Caco-2 (cell line): Measurements from ENCODE around the gene RTTN. TPM values are rescaled to one million over a fixed set of nuclear protein-coding genes. Genes with fewer than 3 reads are reported as not detected.
A peak's percentile ranks its signal among the peaks of the same experiment; 100 is the strongest.

ENCODE experiments used
- BruUV-seq: library from RNA; stranded (reverse); fragments of 400-500 nt; replicated peaks from 2 replicates; lab custom pipeline; 2021; lab: Mats Ljungman, UMichigan
- CTCF ChIA-PET: fragments of 300-600 bp; sonication (Branson Sonifier 250); formaldehyde crosslinking; loops from one replicate; lab custom pipeline; 2022; ENCODE audit warnings: antibody characterized with exemption; lab: Charles Lee
- POLR2A ChIA-PET: fragments of 300-600 bp; sonication (Branson Sonifier 250); formaldehyde crosslinking; loops from one replicate; lab custom pipeline; 2022; ENCODE audit warnings: antibody characterized with exemption; lab: Charles Lee
- DNase-seq, 2 experiments: peaks; one replicate each; pipeline versions ENCODE4 v3.0.0 to v3.0.0-alpha.2; 2020 to 2022
- H3K27me3 ChIP-seq: replicated peaks from 2 replicates; pipeline ENCODE4 v1.6.0; 2011; ENCODE audit warnings: low read length; ENCODE audit not compliant: control insufficient read depth, insufficient read depth
- H3K36me3 ChIP-seq: 2 replicates; pipeline ENCODE4 v1.5.1; 2011; ENCODE audit warnings: low read length; ENCODE audit not compliant: control insufficient read depth, insufficient read depth
- H3K4me1 ChIP-seq: fragments of 250-450 bp; sonication (Bioruptor Pico); 2 replicates; pipeline ENCODE4 v1.5.1; 2020; ENCODE audit warnings: mild to moderate bottlenecking
- H3K4me3 ChIP-seq: 2 replicates; pipeline ENCODE4 v1.5.1; 2011; ENCODE audit warnings: low read depth, mild to moderate bottlenecking, control low read depth, low read length
- H3K9me3 ChIP-seq: fragments of 250-450 bp; sonication (Bioruptor Pico); 2 replicates; pipeline ENCODE4 v1.5.1; 2020; ENCODE audit warnings: mild to moderate bottlenecking, moderate library complexity
- H3K27ac Mint-ChIP-seq: one replicate; pipeline ENCODE4 v1.8.0; 2022; ENCODE audit warnings: mixed read lengths; ENCODE audit not compliant: unreplicated experiment
- H3K27me3 Mint-ChIP-seq: one replicate; pipeline ENCODE4 v1.8.0; 2022; ENCODE audit warnings: mixed read lengths; ENCODE audit not compliant: insufficient read depth, unreplicated experiment
- H3K36me3 Mint-ChIP-seq: one replicate; pipeline ENCODE4 v1.8.0; 2022; ENCODE audit warnings: mild to moderate bottlenecking, mixed read lengths; ENCODE audit not compliant: insufficient read depth, unreplicated experiment
- H3K4me1 Mint-ChIP-seq: one replicate; pipeline ENCODE4 v1.8.0; 2022; ENCODE audit warnings: low read depth, mixed read lengths; ENCODE audit not compliant: unreplicated experiment
- H3K4me3 Mint-ChIP-seq: one replicate; pipeline ENCODE4 v1.8.0; 2022; ENCODE audit warnings: mild to moderate bottlenecking, moderate library complexity, mixed read lengths; ENCODE audit not compliant: unreplicated experiment
- H3K9me3 Mint-ChIP-seq: one replicate; pipeline ENCODE4 v1.8.0; 2022; ENCODE audit warnings: mixed read lengths; ENCODE audit not compliant: unreplicated experiment
- CTCF ChIP-seq, 2 experiments: fragments of 200-600 bp in 1 of 2; IDR thresholded peaks; 1 replicate in 1 of 2; 2 replicates in 1 of 2; pipeline versions ENCODE4 v1.5.1 to v1.8.0; 2011 to 2022; ENCODE audit warnings: antibody characterized with exemption in 1 of 2, control low read depth in 1 of 2, inconsistent platforms in 1 of 2, low read depth in 1 of 2, low read length in 1 of 2, mild to moderate bottlenecking in 1 of 2, moderate library complexity in 1 of 2; ENCODE audit not compliant: insufficient read depth in 1 of 2, severe bottlenecking in 1 of 2, unreplicated experiment in 1 of 2
- intact Hi-C: fragments of 100-400 bp; cut with micrococcal nuclease; formaldehyde crosslinking; loops from one replicate; pipeline ENCODE4 v1.10.0; 2022; ENCODE audit not compliant: unreplicated experiment
- total RNA-seq: library from RNA; stranded (reverse); gene quantifications from 2 replicates; pipeline ENCODE4 v1.2.3, GENCODE V29; 2022

Gene RTTN
- total RNA-seq, 1 experiment from 2014 or later = 14.6 TPM

- no peaks in the 10 kb centered on the region for H3K36me3 ChIP-seq
- no peaks in the 10 kb centered on the region for H3K9me3 ChIP-seq
- peak in 1 of 2 experiments; percentile 1 for DNase-seq
- Mint-ChIP-seq H3K4me1 (peaks cover 13% of the 10 kb centered on the region), H3K36me3 (peaks cover 4% of the 10 kb centered on the region), H3K9me3 (no peaks in the 10 kb centered on the region), H3K4me3 (no peak overlapping the region), H3K27ac (no peak overlapping the region), H3K27me3 (no peaks in the 10 kb centered on the region)
- peaks cover 5% of the 10 kb centered on the region; the same call in 1 of the 2 replicates for H3K4me1 ChIP-seq
- BruUV-seq = no TSS peak
- CTCF ChIA-PET = no interaction called here
- intact Hi-C loops = no loop called here
- H3K4me3 ChIP-seq = no peak overlapping the region
- TF ChIP-seq CTCF (IDR thresholded peaks at IDR 0.05; ENCODE audit: insufficient read depth in 1 of 2, low read depth in 1 of 2, low read length in 1 of 2, severe bottlenecking in 1 of 2, unreplicated experiment in 1 of 2) = no peak
- POLR2A ChIA-PET = no interaction called here
- H3K27me3 ChIP-seq = no peaks in the 10 kb centered on the region
Observed at GRCh38 chr18:70149616-70150301, 55.7 kb downstream of the RTTN start.

- ChIA-PET POLR2A (no interaction called here), CTCF (no interaction called here)
- intact Hi-C loops = no loop called here
- DNase-seq = no peak
- Mint-ChIP-seq H3K9me3 (no peaks in the 10 kb centered on the region), H3K4me1 (peaks cover 13% of the 10 kb centered on the region), H3K27me3 (no peaks in the 10 kb centered on the region), H3K36me3 (peaks cover 4% of the 10 kb centered on the region), H3K27ac (no peak overlapping the region), H3K4me3 (no peak overlapping the region)
- no TSS peak for BruUV-seq
- Histone ChIP-seq H3K4me1 (peaks cover 5% of the 10 kb centered on the region; the same call in 1 of the 2 replicates), H3K9me3 (no peaks in the 10 kb centered on the region), H3K36me3 (no peaks in the 10 kb centered on the region), H3K4me3 (no peak overlapping the region), H3K27me3 (no peaks in the 10 kb centered on the region)
- no peak for TF ChIP-seq CTCF (IDR thresholded peaks at IDR 0.05; ENCODE audit: insufficient read depth in 1 of 2, low read depth in 1 of 2, low read length in 1 of 2, severe bottlenecking in 1 of 2, unreplicated experiment in 1 of 2)
Observed at GRCh38 chr18:70149156-70149555, 56.3 kb downstream of the RTTN start.

GRCh38 chr18:70148039-70148938 lies 57.2 kb downstream of the RTTN start:
- no peaks in the 10 kb centered on the region for H3K36me3 ChIP-seq
- H3K27me3 Mint-ChIP-seq = no peaks in the 10 kb centered on the region

More at GRCh38 chr18:70148039-70148938, 57.2 kb downstream of the RTTN start:
- H3K4me3 Mint-ChIP-seq = no peak overlapping the region
- DNase-seq = no peak
- TF ChIP-seq CTCF (IDR thresholded peaks at IDR 0.05; ENCODE audit: insufficient read depth in 1 of 2, low read depth in 1 of 2, low read length in 1 of 2, severe bottlenecking in 1 of 2, unreplicated experiment in 1 of 2) = no peak
- no peak overlapping the region for H3K27ac Mint-ChIP-seq
- Histone ChIP-seq H3K27me3 (no peaks in the 10 kb centered on the region), H3K4me1 (peaks cover 5% of the 10 kb centered on the region; the same call in 1 of the 2 replicates), H3K9me3 (no peaks in the 10 kb centered on the region), H3K4me3 (no peak overlapping the region)
- ChIA-PET POLR2A (no interaction called here), CTCF (no interaction called here)
- no TSS peak for BruUV-seq
- H3K4me1 Mint-ChIP-seq = peaks cover 13% of the 10 kb centered on the region
- intact Hi-C loops = no loop called here
- no peaks in the 10 kb centered on the region for H3K9me3 Mint-ChIP-seq
- peaks cover 6% of the 10 kb centered on the region for H3K36me3 Mint-ChIP-seq
